Activated T-cell treated with anti-CD3 and anti-CD28 coated beads, Interleukin-2, amount 50 U/mL, for 24 hours (primary cell): ENCODE results near the gene ABHD11.

Experiments
- DNase-seq: peaks from one replicate; pipeline ENCODE4 v3.0.0-alpha.2; 2020
- H3K27ac Mint-ChIP-seq: 2 replicates; pipeline ENCODE4 v1.8.0; 2020; ENCODE audit warnings: mild to moderate bottlenecking, mixed read lengths
- H3K27me3 Mint-ChIP-seq: 2 replicates; pipeline ENCODE4 v1.8.0; 2020; ENCODE audit warnings: mixed read lengths
- H3K36me3 Mint-ChIP-seq: 2 replicates; pipeline ENCODE4 v1.8.0; 2020; ENCODE audit warnings: low read depth, mixed read lengths
- H3K4me1 Mint-ChIP-seq: 2 replicates; pipeline ENCODE4 v1.8.0; 2020; ENCODE audit warnings: low read depth, mixed read lengths
- H3K4me3 Mint-ChIP-seq: 2 replicates; pipeline ENCODE4 v1.8.0; 2020; ENCODE audit warnings: mild to moderate bottlenecking, moderate library complexity, mixed read lengths
- H3K9me3 Mint-ChIP-seq: 2 replicates; pipeline ENCODE4 v1.8.0; 2020; ENCODE audit warnings: mixed read lengths

The ABHD11 gene

GRCh38 chr7:73703225-73703624 is 35.4 kb downstream of the ABHD11 start:
- H3K27ac Mint-ChIP-seq, result no peak overlapping the region
- no peak overlapping the region for H3K4me3 Mint-ChIP-seq
- H3K9me3 Mint-ChIP-seq, result no peaks in the 10 kb centered on the region
- no peaks in the 10 kb centered on the region for H3K27me3 Mint-ChIP-seq
- DNase-seq, result no peak
- peaks cover 67% of the 10 kb centered on the region for H3K36me3 Mint-ChIP-seq
- peaks cover 16% of the 10 kb centered on the region for H3K4me1 Mint-ChIP-seq

GRCh38 chr7:73702665-73703064 is 35.9 kb downstream of the ABHD11 start:
- DNase-seq, result no peak
- Mint-ChIP-seq H3K4me1 (peaks cover 16% of the 10 kb centered on the region), H3K9me3 (no peaks in the 10 kb centered on the region), H3K27me3 (no peaks in the 10 kb centered on the region), H3K4me3 (no peak overlapping the region), H3K36me3 (peaks cover 73% of the 10 kb centered on the region), H3K27ac (peak overlapping the region; percentile 13)

- Mint-ChIP-seq H3K4me3 (no peak overlapping the region), H3K27me3 (no peaks in the 10 kb centered on the region), H3K27ac (peak overlapping the region; percentile 13), H3K4me1 (peaks cover 13% of the 10 kb centered on the region), H3K36me3 (peaks cover 77% of the 10 kb centered on the region), H3K9me3 (no peaks in the 10 kb centered on the region)
- no peak for DNase-seq
Observed at GRCh38 chr7:73702226-73702625, 36.4 kb downstream of the ABHD11 start.

- no peaks in the 10 kb centered on the region for H3K9me3 Mint-ChIP-seq
- H3K4me3 Mint-ChIP-seq, result no peak overlapping the region
- peaks cover 6% of the 10 kb centered on the region for H3K4me1 Mint-ChIP-seq
- H3K36me3 Mint-ChIP-seq, result peaks cover 79% of the 10 kb centered on the region
- H3K27me3 Mint-ChIP-seq, result no peaks in the 10 kb centered on the region
- no peak overlapping the region for H3K27ac Mint-ChIP-seq
- no peak for DNase-seq
Observed at GRCh38 chr7:73701357-73701995, 37.1 kb downstream of the ABHD11 start.

- H3K4me1 Mint-ChIP-seq, result peaks cover 3% of the 10 kb centered on the region
- H3K27me3 Mint-ChIP-seq, result no peaks in the 10 kb centered on the region
- H3K36me3 Mint-ChIP-seq, result peaks cover 86% of the 10 kb centered on the region
- no peak overlapping the region for H3K27ac Mint-ChIP-seq
- no peaks in the 10 kb centered on the region for H3K9me3 Mint-ChIP-seq
- H3K4me3 Mint-ChIP-seq, result no peak overlapping the region
- no peak for DNase-seq
Observed at GRCh38 chr7:73700581-73701134, 37.9 kb downstream of the ABHD11 start.

- DNase-seq, result no peak
- no peak overlapping the region for H3K27ac Mint-ChIP-seq
- H3K4me3 Mint-ChIP-seq, result no peak overlapping the region
- H3K27me3 Mint-ChIP-seq, result no peaks in the 10 kb centered on the region
- H3K4me1 Mint-ChIP-seq, result peaks cover 3% of the 10 kb centered on the region
- no peaks in the 10 kb centered on the region for H3K9me3 Mint-ChIP-seq
- H3K36me3 Mint-ChIP-seq, result peaks cover 87% of the 10 kb centered on the region
Observed at GRCh38 chr7:73700069-73700423, 38.6 kb downstream of the ABHD11 start.

GRCh38 chr7:73699370-73700068 is 39.1 kb downstream of the ABHD11 start:
- Mint-ChIP-seq H3K36me3 (peaks cover 89% of the 10 kb centered on the region), H3K4me1 (peaks cover 3% of the 10 kb centered on the region), H3K4me3 (no peak overlapping the region), H3K9me3 (no peaks in the 10 kb centered on the region), H3K27ac (no peak overlapping the region), H3K27me3 (no peaks in the 10 kb centered on the region)
- no peak for DNase-seq

GRCh38 chr7:73698410-73698809 is 40.2 kb downstream of the ABHD11 start:
- no peak for DNase-seq
- Mint-ChIP-seq H3K9me3 (no peaks in the 10 kb centered on the region), H3K27me3 (no peaks in the 10 kb centered on the region), H3K27ac (peak overlapping the region; percentile 46), H3K36me3 (peaks cover 94% of the 10 kb centered on the region), H3K4me1 (peaks cover under 1% of the 10 kb centered on the region), H3K4me3 (no peak overlapping the region)

- Mint-ChIP-seq H3K27ac (no peak overlapping the region), H3K27me3 (no peaks in the 10 kb centered on the region), H3K4me1 (no peaks in the 10 kb centered on the region), H3K4me3 (no peak overlapping the region), H3K9me3 (no peaks in the 10 kb centered on the region), H3K36me3 (peaks cover 93% of the 10 kb centered on the region)
- no peak for DNase-seq
Observed at GRCh38 chr7:73696372-73696771, 42.2 kb downstream of the ABHD11 start.

GRCh38 chr7:73690646-73691045 is 48.0 kb downstream of the ABHD11 start:
- Mint-ChIP-seq H3K36me3 (peaks cover 93% of the 10 kb centered on the region), H3K4me3 (no peak overlapping the region), H3K27ac (peak overlapping the region; percentile 11), H3K9me3 (no peaks in the 10 kb centered on the region), H3K4me1 (peaks cover 24% of the 10 kb centered on the region), H3K27me3 (no peaks in the 10 kb centered on the region)
- no peak for DNase-seq

GRCh38 chr7:73688288-73688687 is 50.3 kb downstream of the ABHD11 start:
- H3K4me3 Mint-ChIP-seq, result no peak overlapping the region
- peak overlapping the region; percentile 55 for H3K27ac Mint-ChIP-seq
- no peak for DNase-seq
- H3K9me3 Mint-ChIP-seq, result no peaks in the 10 kb centered on the region
- no peaks in the 10 kb centered on the region for H3K27me3 Mint-ChIP-seq
- peaks cover 34% of the 10 kb centered on the region for H3K4me1 Mint-ChIP-seq
- peaks cover 83% of the 10 kb centered on the region for H3K36me3 Mint-ChIP-seq
